ENCODE data around the gene FLT4. TPM values are rescaled to one million over a fixed set of nuclear protein-coding genes. Genes with fewer than 3 reads are reported as not detected.

FLT4 gene
- total RNA-seq (10 to 100 TPM; 34.3 to 42.1 TPM), polyA plus RNA-seq (10 to 100 TPM; 12.6 to 16.2 TPM)
- long read RNA-seq, donor 1, partial matches to known transcripts: 24 of 25 reads
- long read RNA-seq, donor 1, other reads (novel, unspliced or antisense): 0 of 25 reads
- long read RNA-seq, donor 2, full-length matches to known transcripts: 1 of 1 reads
- long read RNA-seq, donor 2, partial matches to known transcripts: 0 of 1 reads
- long read RNA-seq, donor 2, other reads (novel, unspliced or antisense): 0 of 1 reads
- long read RNA-seq, donor 3, partial matches to known transcripts: 0 of 2 reads
- long read RNA-seq, donor 3, other reads (novel, unspliced or antisense): 0 of 2 reads
- long read RNA-seq, donor 4, partial matches to known transcripts: 0 of 1 reads
- long read RNA-seq, donor 4, other reads (novel, unspliced or antisense): 0 of 1 reads
- long read RNA-seq, donor 5, partial matches to known transcripts: 0 of 2 reads
- long read RNA-seq, donor 5, other reads (novel, unspliced or antisense): 0 of 2 reads

GRCh38 chr5:180649297-180650039 lies at the start of gene FLT4:
TSS of gene FLT4 (minus strand) at chr5:180649600. CDS start at chr5:180649545, 55 bp downstream.
- H3K27ac ChIP-seq (ENCODE audit: low read depth in 1 of 2, low read length in 1 of 2): peak within 1 kb of the TSS in 1 of 2 donors; percentile 69
- DNase-seq (no peak), ATAC-seq (ENCODE audit: insufficient read depth, low FRiP score) (no peak)
- peaks cover 0 to 15% (median 0%) of the 10 kb centered on the region in 5 donors for H3K4me1 ChIP-seq (ENCODE audit: control insufficient read depth in 5 of 5, insufficient read depth in 5 of 5, low read length in 5 of 5)
- H3K4me3 ChIP-seq: peak within 1 kb of the TSS; percentile 70
- H3K9ac ChIP-seq (ENCODE audit: insufficient read depth in 1 of 2, low read length in 2 of 2): no peak within 1 kb of the TSS
- peaks cover 0 to 41% (median 39%) of the 10 kb centered on the region in 3 donors for H3K27me3 ChIP-seq (ENCODE audit: control insufficient read depth in 3 of 3, insufficient read depth in 3 of 3, low read length in 2 of 3)
- H3K36me3 ChIP-seq (ENCODE audit: control insufficient read depth in 4 of 4, insufficient read depth in 4 of 4, low read length in 4 of 4): no peaks in the 10 kb centered on the region
- 1% methylated on average over 50 to 89 of the region's 89 CpGs for WGBS, 2 donors
- TF ChIP-seq CTCF (IDR thresholded peaks at IDR 0.05; ENCODE audit: control extremely low read depth, extremely low read depth): no peak
- H3K9me3 ChIP-seq (ENCODE audit: control insufficient read depth in 4 of 4, insufficient read depth in 3 of 4, low read length in 3 of 4): peaks cover 0 to 1% (median 0%) of the 10 kb centered on the region in 4 donors

GRCh38 chr5:180699042-180699441 lies 49.6 kb upstream of the FLT4 start:
- no peaks in the 10 kb centered on the region for H3K4me1 ChIP-seq (ENCODE audit: control insufficient read depth in 5 of 5, insufficient read depth in 5 of 5, low read length in 5 of 5)
- H3K36me3 ChIP-seq (ENCODE audit: control insufficient read depth in 4 of 4, insufficient read depth in 4 of 4, low read length in 4 of 4): no peaks in the 10 kb centered on the region
- ATAC-seq (ENCODE audit: insufficient read depth, low FRiP score) (no peak), DNase-seq (no peak)
- no peak overlapping the region for H3K27ac ChIP-seq (ENCODE audit: low read depth in 1 of 2, low read length in 1 of 2)
- peaks cover 0 to 3% (median 0%) of the 10 kb centered on the region in 3 donors for H3K27me3 ChIP-seq (ENCODE audit: control insufficient read depth in 3 of 3, insufficient read depth in 3 of 3, low read length in 2 of 3)
- H3K9ac ChIP-seq (ENCODE audit: insufficient read depth in 1 of 2, low read length in 2 of 2): no peak overlapping the region
- H3K9me3 ChIP-seq (ENCODE audit: control insufficient read depth in 4 of 4, insufficient read depth in 3 of 4, low read length in 3 of 4): peaks cover 0 to 4% (median 1%) of the 10 kb centered on the region in 4 donors
- no peak for TF ChIP-seq CTCF (IDR thresholded peaks at IDR 0.05; ENCODE audit: control extremely low read depth, extremely low read depth)
- no peak overlapping the region for H3K4me3 ChIP-seq
- WGBS, 2 donors: 70 to 90% methylated on average over 1 of the region's 1 CpG

GRCh38 chr5:180696116-180696515 lies 46.7 kb upstream of the FLT4 start:
- DNase-seq: no peak
- Histone ChIP-seq H3K27me3 (ENCODE audit: control insufficient read depth in 3 of 3, insufficient read depth in 3 of 3, low read length in 2 of 3) (peaks cover 0 to 3% (median 3%) of the 10 kb centered on the region in 3 donors), H3K9ac (ENCODE audit: insufficient read depth in 1 of 2, low read length in 2 of 2) (no peak overlapping the region), H3K4me3 (no peak overlapping the region), H3K4me1 (ENCODE audit: control insufficient read depth in 5 of 5, insufficient read depth in 5 of 5, low read length in 5 of 5) (no peaks in the 10 kb centered on the region), H3K9me3 (ENCODE audit: control insufficient read depth in 4 of 4, insufficient read depth in 3 of 4, low read length in 3 of 4) (peaks cover 0 to 4% (median 1%) of the 10 kb centered on the region in 4 donors), H3K27ac (ENCODE audit: low read depth in 1 of 2, low read length in 1 of 2) (no peak overlapping the region), H3K36me3 (ENCODE audit: control insufficient read depth in 4 of 4, insufficient read depth in 4 of 4, low read length in 4 of 4) (no peaks in the 10 kb centered on the region)
- 87 to 91% methylated on average over 1 of the region's 1 CpG for WGBS, 2 donors
- no peak for ATAC-seq (ENCODE audit: insufficient read depth, low FRiP score)
- no peak for TF ChIP-seq CTCF (IDR thresholded peaks at IDR 0.05; ENCODE audit: control extremely low read depth, extremely low read depth)
